NCI-H524 (cell line): Measurements from ENCODE around the gene FBLL1.
A peak's percentile ranks its signal among the peaks of the same experiment; 100 is the strongest.
"Not testable (repeated sequence)": the region's sequence is repeated elsewhere in the genome, so short reads cannot be mapped to it uniquely, and the experiment has no call there.

Experiments
- DNase-seq, 2 experiments: peaks; one replicate each; lab custom pipeline; 2025; lab: John Stamatoyannopoulos, UW

The FBLL1 gene

GRCh38 chr5:168552146-168552545 is 23.0 kb downstream of the FBLL1 start:
- DNase-seq = no peak

GRCh38 chr5:168553377-168554130 is 24.4 kb downstream of the FBLL1 start:
- no peak for DNase-seq

DNA sequence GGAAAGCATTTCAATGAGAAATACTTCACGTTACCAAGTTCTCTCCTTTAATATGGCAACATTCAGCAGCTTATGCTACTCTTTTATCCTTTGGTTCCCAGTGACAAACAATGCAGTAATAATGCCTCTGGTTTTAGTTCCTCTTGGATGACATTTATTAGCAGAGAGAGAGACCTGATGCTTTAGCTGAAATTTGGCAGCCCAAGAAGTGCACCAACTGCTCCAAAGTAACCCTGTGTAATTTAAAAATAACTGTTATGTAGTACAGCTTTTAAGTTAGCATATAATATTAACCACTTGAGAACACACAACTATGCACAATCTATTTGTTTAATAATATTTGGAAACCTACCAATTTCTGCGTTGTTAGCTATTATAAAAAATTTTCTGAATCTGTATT is 28.3 kb downstream of the FBLL1 start:
- DNase-seq = no peak

GRCh38 chr5:168562279-168562678 is 33.2 kb downstream of the FBLL1 start:
- no peak for DNase-seq

GRCh38 chr5:168563959-168564358 is 34.9 kb downstream of the FBLL1 start:
- no peak for DNase-seq

- no peak for DNase-seq
Observed at GRCh38 chr5:168568738-168569137, 39.6 kb downstream of the FBLL1 start.

DNA sequence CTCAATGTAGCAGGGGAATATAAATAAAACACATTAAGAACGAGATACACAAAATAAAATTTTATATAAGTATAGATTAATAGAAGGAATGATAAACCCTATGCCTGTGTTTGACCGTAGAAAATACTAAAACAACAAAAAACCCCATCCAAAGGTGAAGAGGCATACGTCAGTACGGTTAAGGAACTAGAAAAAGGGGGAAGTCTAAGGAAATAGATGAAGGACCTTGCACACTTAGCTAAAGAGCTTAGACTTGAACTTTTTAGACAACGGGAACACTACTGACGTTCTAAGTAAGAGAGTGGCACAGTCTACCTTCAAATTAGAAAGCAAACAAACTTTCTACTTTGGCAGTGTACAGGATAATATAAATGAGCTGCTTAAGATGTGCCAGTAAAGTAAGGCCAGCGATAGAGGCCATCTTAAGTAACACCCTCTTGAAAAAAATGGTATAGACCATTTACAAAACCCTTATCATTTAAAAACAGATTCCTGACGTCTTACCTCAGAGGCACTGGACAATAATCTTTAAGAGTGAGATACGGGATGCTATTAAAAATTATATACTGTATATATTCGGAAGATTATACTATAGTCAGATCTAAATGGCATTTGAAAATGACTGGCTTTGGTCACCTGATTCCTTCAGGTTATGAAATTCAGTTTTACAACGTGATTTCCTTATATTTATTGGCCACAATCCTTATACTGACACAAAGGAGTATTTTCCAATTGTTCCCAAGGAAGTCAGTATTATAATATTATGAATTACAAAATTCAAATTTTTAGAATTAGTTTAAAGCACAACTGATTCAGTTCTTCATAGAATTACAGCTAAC is 41.6 kb downstream of the FBLL1 start:
- no peak for DNase-seq

DNA sequence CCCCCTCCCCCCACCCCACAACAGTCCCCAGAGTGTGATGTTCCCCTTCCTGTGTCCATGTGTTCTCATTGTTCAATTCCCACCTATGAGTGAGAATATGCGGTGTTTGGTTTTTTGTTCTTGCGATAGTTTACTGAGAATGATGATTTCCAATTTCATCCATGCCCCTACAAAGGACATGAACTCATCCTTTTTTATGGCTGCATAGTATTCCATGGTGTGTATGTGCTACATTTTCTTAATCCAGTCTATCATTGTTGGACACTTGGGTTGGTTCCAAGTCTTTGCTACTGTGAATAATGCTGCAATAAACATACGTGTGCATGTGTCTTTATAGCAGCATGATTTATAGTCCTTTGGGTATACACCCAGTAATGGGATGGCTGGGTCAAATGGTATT is 44.6 kb downstream of the FBLL1 start:
- not testable (repeated sequence) for DNase-seq

- not testable (repeated sequence) for DNase-seq
Observed at GRCh38 chr5:168574156-168574555, 45.1 kb downstream of the FBLL1 start.

GRCh38 chr5:168575391-168576372 is 46.6 kb downstream of the FBLL1 start:
- DNase-seq = peak in 1 of 2 experiments; percentile 10

GRCh38 chr5:168578006-168578405 is 48.9 kb downstream of the FBLL1 start:
- DNase-seq = no peak

- DNase-seq = peak; percentile 56 to 74
Observed at GRCh38 chr5:168578538-168579487, 49.7 kb downstream of the FBLL1 start, which contains the start of gene PANK3. Gene PANK3, minus strand, starts transcription at chr5:168579368. Its CDS starts 85 bp downstream, at chr5:168579283.

GRCh38 chr5:168579488-168580226 is 50.6 kb downstream of the FBLL1 start:
- DNase-seq = peak; percentile 96 to 98

GRCh38 chr5:168580227-168580508 is 51.1 kb downstream of the FBLL1 start:
- DNase-seq = peak in 1 of 2 experiments; percentile 43
